PC-9 (cell line): ENCODE results near the gene A4GALT. TPM values are rescaled to one million over a fixed set of nuclear protein-coding genes. Genes with fewer than 3 reads are reported as not detected.

Source experiments
- BruUV-seq: library from RNA; stranded (reverse); fragments of 400-500 nt; replicated peaks from 2 replicates; lab custom pipeline; 2021; lab: Mats Ljungman, UMichigan
- CTCF ChIA-PET: fragments of 300-600 bp; sonication (Branson Sonifier 250); formaldehyde crosslinking; loops from one replicate; lab custom pipeline; 2022; ENCODE audit warnings: antibody characterized with exemption; lab: Charles Lee
- POLR2A ChIA-PET: fragments of 300-600 bp; sonication (Branson Sonifier 250); formaldehyde crosslinking; loops from one replicate; lab custom pipeline; 2022; ENCODE audit warnings: antibody characterized with exemption; ENCODE audit not compliant: unreplicated experiment; lab: Charles Lee
- DNase-seq, 2 experiments: peaks; one replicate each; pipeline versions ENCODE4 v3.0.0 to v3.0.0-alpha.2; 2015 to 2022; ENCODE audit warnings: mixed read lengths in 1 of 2
- H2AFZ ChIP-seq: fragments of 200-600 bp; sonication (generic); 2 replicates; pipeline ENCODE4 v1.8.1; 2017; ENCODE audit warnings: antibody characterized with exemption
- H3F3A ChIP-seq: fragments of 200-600 bp; sonication (generic); 2 replicates; pipeline ENCODE4 v1.8.1; 2017; ENCODE audit warnings: antibody characterized with exemption, mild to moderate bottlenecking, low read depth; ENCODE audit not compliant: insufficient read depth
- H3K27ac ChIP-seq: fragments of 200-600 bp; sonication (generic); 2 replicates; pipeline ENCODE4 v1.6.1; 2016; ENCODE audit warnings: mixed run types
- H3K27me3 ChIP-seq: fragments of 200-600 bp; sonication (generic); 2 replicates; pipeline ENCODE4 v1.6.1; 2016; ENCODE audit warnings: low read depth, mixed run types; ENCODE audit not compliant: insufficient read depth
- H3K36me3 ChIP-seq: fragments of 200-600 bp; sonication (generic); 2 replicates; pipeline ENCODE4 v1.6.1; 2016; ENCODE audit warnings: low read depth, mixed run types
- H3K4me1 ChIP-seq: fragments of 200-600 bp; sonication (generic); replicated peaks from 2 replicates; pipeline ENCODE4 v1.6.1; 2016; ENCODE audit warnings: mixed run types; ENCODE audit not compliant: insufficient read depth
- H3K4me2 ChIP-seq: fragments of 200-600 bp; sonication (generic); 2 replicates; pipeline ENCODE4 v1.6.1; 2017; ENCODE audit warnings: mixed run types
- H3K4me3 ChIP-seq: fragments of 200-600 bp; sonication (generic); 2 replicates; pipeline ENCODE4 v1.6.1; 2016; ENCODE audit warnings: mixed run types
- H3K79me2 ChIP-seq: fragments of 200-600 bp; sonication (generic); 2 replicates; pipeline ENCODE4 v1.6.1; 2017; ENCODE audit warnings: low read depth, mixed run types
- H3K9me2 ChIP-seq: fragments of 200-600 bp; sonication (generic); 2 replicates; pipeline ENCODE4 v1.8.1; 2017; ENCODE audit warnings: mild to moderate bottlenecking; ENCODE audit not compliant: insufficient read depth
- H3K9me3 ChIP-seq: fragments of 200-600 bp; sonication (generic); 2 replicates; pipeline ENCODE4 v1.8.1; 2016; ENCODE audit warnings: low read depth; ENCODE audit not compliant: insufficient read depth
- H4K20me1 ChIP-seq: fragments of 200-600 bp; sonication (generic); 2 replicates; pipeline ENCODE4 v1.8.1; 2017; ENCODE audit not compliant: insufficient read depth
- EZH2 ChIP-seq: fragments of 200-600 bp; sonication (generic); IDR thresholded peaks from 2 replicates; pipeline ENCODE4 v1.8.0; 2017; ENCODE audit warnings: antibody characterized with exemption, low read depth
- intact Hi-C: fragments of 100-400 bp; cut with micrococcal nuclease; formaldehyde crosslinking; loops from one replicate; pipeline ENCODE4 v1.10.0; 2022; ENCODE audit not compliant: unreplicated experiment
- total RNA-seq: library from RNA; stranded (reverse); gene quantifications from 2 replicates; pipeline ENCODE4 v1.2.3, GENCODE V29; 2021
- TF ChIP-seq, protein P1 (sequence below): fragments of 200-600 bp; sonication (generic); conservative IDR thresholded peaks from 2 replicates; pipeline ENCODE4 v1.6.1; 2017; ENCODE audit warnings: mixed run types, antibody characterized with exemption, mild to moderate bottlenecking, moderate library complexity

Gene A4GALT
- total RNA-seq, 1 experiment from 2014 or later, result 17.1 TPM

DNA sequence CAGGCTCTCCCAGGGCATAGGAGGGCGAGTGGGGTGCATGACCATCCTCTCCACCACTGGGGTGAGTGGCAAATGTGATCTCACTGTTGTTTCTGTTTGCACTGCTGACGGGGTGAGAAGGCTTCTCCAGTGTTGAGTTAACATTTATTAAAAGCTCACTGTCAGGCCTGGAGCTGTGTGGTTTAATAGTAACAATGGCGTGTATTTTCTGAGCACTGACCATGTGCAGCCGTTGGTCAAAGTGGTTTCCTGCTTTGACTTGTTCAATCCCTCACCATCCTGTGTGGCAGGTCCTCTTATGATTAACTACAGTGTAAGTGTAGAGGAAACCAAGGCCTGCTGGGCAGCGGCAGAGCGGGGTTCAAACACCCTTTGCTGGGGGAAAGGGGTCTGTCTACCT lies 4.4 kb downstream of the A4GALT start:
- ChIA-PET CTCF (no interaction called here), POLR2A (no interaction called here)
- Histone ChIP-seq H3F3A (peaks cover 19% of the 10 kb centered on the region; the same call in 1 of the 2 replicates), H3K36me3 (no peaks in the 10 kb centered on the region), H3K9me2 (no peaks in the 10 kb centered on the region), H3K27ac (no peak overlapping the region), H3K9me3 (no peaks in the 10 kb centered on the region), H3K4me1 (peaks cover 11% of the 10 kb centered on the region; the same call in 1 of the 2 replicates), H4K20me1 (no peaks in the 10 kb centered on the region), H3K79me2 (no peaks in the 10 kb centered on the region), H2AFZ (no peak overlapping the region), H3K4me2 (no peak overlapping the region), H3K27me3 (peaks cover 17% of the 10 kb centered on the region), H3K4me3 (no peak overlapping the region)
- DNase-seq, result no peak
- TF ChIP-seq, protein P1, sequence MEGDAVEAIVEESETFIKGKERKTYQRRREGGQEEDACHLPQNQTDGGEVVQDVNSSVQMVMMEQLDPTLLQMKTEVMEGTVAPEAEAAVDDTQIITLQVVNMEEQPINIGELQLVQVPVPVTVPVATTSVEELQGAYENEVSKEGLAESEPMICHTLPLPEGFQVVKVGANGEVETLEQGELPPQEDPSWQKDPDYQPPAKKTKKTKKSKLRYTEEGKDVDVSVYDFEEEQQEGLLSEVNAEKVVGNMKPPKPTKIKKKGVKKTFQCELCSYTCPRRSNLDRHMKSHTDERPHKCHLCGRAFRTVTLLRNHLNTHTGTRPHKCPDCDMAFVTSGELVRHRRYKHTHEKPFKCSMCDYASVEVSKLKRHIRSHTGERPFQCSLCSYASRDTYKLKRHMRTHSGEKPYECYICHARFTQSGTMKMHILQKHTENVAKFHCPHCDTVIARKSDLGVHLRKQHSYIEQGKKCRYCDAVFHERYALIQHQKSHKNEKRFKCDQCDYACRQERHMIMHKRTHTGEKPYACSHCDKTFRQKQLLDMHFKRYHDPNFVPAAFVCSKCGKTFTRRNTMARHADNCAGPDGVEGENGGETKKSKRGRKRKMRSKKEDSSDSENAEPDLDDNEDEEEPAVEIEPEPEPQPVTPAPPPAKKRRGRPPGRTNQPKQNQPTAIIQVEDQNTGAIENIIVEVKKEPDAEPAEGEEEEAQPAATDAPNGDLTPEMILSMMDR, result no peak
- no peak for TF ChIP-seq EZH2
- BruUV-seq, result no TSS peak
- intact Hi-C loops, result no loop called here

DNA sequence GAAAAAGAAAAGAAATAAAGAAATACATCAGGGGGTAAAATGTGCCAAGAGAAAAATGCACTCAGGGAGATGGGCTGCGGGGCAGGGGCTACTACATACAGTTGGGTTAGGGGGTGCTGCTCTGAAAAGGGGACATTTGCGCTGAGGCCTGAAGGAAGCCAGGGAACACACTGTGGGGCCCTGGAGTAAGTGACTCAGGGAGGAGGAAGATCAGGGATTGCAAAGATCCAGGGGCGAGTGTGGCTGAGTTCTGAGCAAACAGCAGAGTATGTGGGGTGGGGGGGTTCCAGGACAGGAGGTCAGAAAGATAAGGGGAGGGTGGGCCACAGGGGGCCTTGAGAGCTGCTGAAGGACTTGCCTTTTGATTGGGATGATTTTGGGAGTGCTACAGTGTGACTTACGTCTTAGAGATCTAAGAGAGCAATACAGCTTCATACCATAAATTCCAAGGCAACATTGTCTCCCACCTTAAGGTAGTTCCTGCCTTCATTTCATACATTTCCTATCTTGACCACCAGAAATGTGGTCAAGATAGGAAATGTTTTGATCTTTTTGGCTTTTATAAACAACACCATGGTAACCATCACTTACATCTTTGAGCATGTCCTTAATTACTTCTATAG lies 5.8 kb downstream of the A4GALT start:
- Histone ChIP-seq H3K79me2 (no peaks in the 10 kb centered on the region), H3K4me2 (no peak overlapping the region), H2AFZ (no peak overlapping the region), H3K9me3 (no peaks in the 10 kb centered on the region), H3K4me1 (peaks cover 9% of the 10 kb centered on the region; the same call in 1 of the 2 replicates), H3K27me3 (peaks cover 6% of the 10 kb centered on the region; the same call in 1 of the 2 replicates), H3K36me3 (no peaks in the 10 kb centered on the region), H4K20me1 (no peaks in the 10 kb centered on the region), H3K9me2 (no peaks in the 10 kb centered on the region), H3F3A (peaks cover 17% of the 10 kb centered on the region; the same call in 1 of the 2 replicates), H3K4me3 (no peak overlapping the region), H3K27ac (no peak overlapping the region)
- intact Hi-C loops, result no loop called here
- no TSS peak for BruUV-seq
- CTCF ChIA-PET, result interaction anchor here (0.7 kb wide), 1 partner anchor 91 kb away, joined by 7 read pairs; no protein-coding TSS in a partner anchor
- TF ChIP-seq, protein P1, result no peak
- no peak for TF ChIP-seq EZH2
- POLR2A ChIA-PET, result no interaction called here
- peak in 1 of 2 experiments; percentile 41 for DNase-seq

DNA sequence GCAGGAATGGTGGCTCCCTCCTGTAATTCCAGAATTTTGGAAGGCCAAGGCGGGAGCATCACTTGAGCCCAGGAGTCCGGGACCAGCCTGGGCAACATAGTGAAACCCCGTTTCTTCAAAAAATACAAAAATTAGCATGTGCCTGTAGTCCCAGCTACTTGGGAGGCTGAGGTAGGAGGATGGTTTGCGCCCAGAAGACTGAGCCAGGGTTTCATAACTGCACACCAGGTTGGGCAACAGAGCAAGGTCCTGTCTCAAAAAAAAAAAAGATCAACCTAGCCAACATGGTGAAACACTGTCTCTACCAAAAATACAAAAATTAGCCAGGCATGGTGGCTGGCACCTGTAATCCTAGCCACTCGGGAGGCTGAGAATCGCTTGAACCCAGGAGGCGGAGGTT lies 6.4 kb downstream of the A4GALT start:
- H3F3A ChIP-seq, result peaks cover 14% of the 10 kb centered on the region; the same call in 1 of the 2 replicates
- no peak overlapping the region for H3K27ac ChIP-seq
- POLR2A ChIA-PET, result no interaction called here
- intact Hi-C loops, result no loop called here
- H3K79me2 ChIP-seq, result no peaks in the 10 kb centered on the region
- no peaks in the 10 kb centered on the region for H3K36me3 ChIP-seq
- no TSS peak for BruUV-seq
- peaks cover 5% of the 10 kb centered on the region; the same call in 1 of the 2 replicates for H3K9me3 ChIP-seq
- no peak for TF ChIP-seq EZH2
- TF ChIP-seq, protein P1, result no peak
- no peaks in the 10 kb centered on the region for H4K20me1 ChIP-seq
- H3K9me2 ChIP-seq, result no peaks in the 10 kb centered on the region
- H3K4me3 ChIP-seq, result no peak overlapping the region
- H3K4me1 ChIP-seq, result peaks cover 9% of the 10 kb centered on the region; the same call in 1 of the 2 replicates
- H3K27me3 ChIP-seq, result peaks cover under 1% of the 10 kb centered on the region; the same call in 1 of the 2 replicates
- no peak overlapping the region for H3K4me2 ChIP-seq
- DNase-seq, result no peak
- no peak overlapping the region for H2AFZ ChIP-seq
- CTCF ChIA-PET, result interaction anchor here (0.7 kb wide), 1 partner anchor 91 kb away, joined by 7 read pairs; no protein-coding TSS in a partner anchor
